Endodermal cell (in vitro differentiated cells): Measurements from ENCODE around the gene MYH9. TPM values are rescaled to one million over a fixed set of nuclear protein-coding genes. Genes with fewer than 3 reads are reported as not detected.

Experiments
- DNase-seq: peaks from one replicate; pipeline ENCODE4 v3.0.0-alpha.2; 2017
- H3K27ac ChIP-seq: 2 replicates; pipeline ENCODE4 v1.5.1; 2013; ENCODE audit warnings: mild to moderate bottlenecking, low read depth, low read length, moderate library complexity
- H3K27me3 ChIP-seq: 2 replicates; pipeline ENCODE4 v1.6.1; 2013; ENCODE audit warnings: mild to moderate bottlenecking, low read length, moderate library complexity; ENCODE audit not compliant: insufficient read depth, control insufficient read depth, poor library complexity, severe bottlenecking
- H3K36me3 ChIP-seq: 2 replicates; pipeline ENCODE4 v1.7.0; 2013; ENCODE audit warnings: mild to moderate bottlenecking, low read length, moderate library complexity; ENCODE audit not compliant: control insufficient read depth, insufficient read depth
- H3K4me1 ChIP-seq: one replicate; pipeline ENCODE4 v1.7.0; 2013; ENCODE audit warnings: low read length; ENCODE audit not compliant: control insufficient read depth, insufficient read depth
- H3K4me3 ChIP-seq: 2 replicates; pipeline ENCODE4 v1.5.1; 2013; ENCODE audit warnings: mild to moderate bottlenecking, low read length, moderate library complexity
- H3K9ac ChIP-seq: 2 replicates; pipeline ENCODE4 v1.6.1; 2013; ENCODE audit warnings: mild to moderate bottlenecking, low read length, moderate library complexity; ENCODE audit not compliant: poor library complexity, severe bottlenecking; ENCODE audit errors: extremely low read depth
- H3K9me3 ChIP-seq: 2 replicates; pipeline ENCODE4 v1.6.1; 2013; ENCODE audit warnings: mild to moderate bottlenecking, low read length, moderate library complexity; ENCODE audit not compliant: control insufficient read depth
- H3K27ac Mint-ChIP-seq: 2 replicates; pipeline ENCODE4 v1.8.0; 2020; ENCODE audit warnings: mixed read lengths
- H3K27me3 Mint-ChIP-seq: 2 replicates; pipeline ENCODE4 v1.8.0; 2021; ENCODE audit warnings: mild to moderate bottlenecking, mixed read lengths; ENCODE audit not compliant: insufficient read depth
- H3K36me3 Mint-ChIP-seq: 2 replicates; pipeline ENCODE4 v1.8.0; 2020; ENCODE audit warnings: low read depth, mixed read lengths
- H3K4me1 Mint-ChIP-seq: 2 replicates; pipeline ENCODE4 v1.8.0; 2020; ENCODE audit warnings: mixed read lengths
- H3K4me3 Mint-ChIP-seq: 2 replicates; pipeline ENCODE4 v1.8.0; 2020; ENCODE audit warnings: mild to moderate bottlenecking, moderate library complexity, mixed read lengths
- H3K9me3 Mint-ChIP-seq: 2 replicates; pipeline ENCODE4 v1.8.0; 2020; ENCODE audit warnings: mild to moderate bottlenecking, mixed read lengths
- CTCF ChIP-seq: fragments of 200-600 bp; sonication (generic); conservative IDR thresholded peaks from 2 replicates; pipeline ENCODE4 v1.5.0; 2021; ENCODE audit warnings: antibody characterized with exemption, mild to moderate bottlenecking
- WGBS, 2 experiments: methylation state at CpG; one replicate each; pipeline versions ENCODE4 v1.1.5 to v1.1.7; 2013; ENCODE audit warnings: missing lambda C conversion rate in 2 of 2, mixed read lengths in 1 of 2; ENCODE audit not compliant: insufficient coverage in 1 of 2, insufficient read length in 1 of 2; 5-methylcytosine and 5-hydroxymethylcytosine counted together
- total RNA-seq, 2 donors: library from RNA; stranded (reverse); fragmentation: NEBNext Ultra II Directional in 1 of 2; extraction: Animal tissue kit (Norgen Biotek cat#: 25700) in 1 of 2; gene quantifications; 2 replicates in 1 of 2; 3 replicates in 1 of 2; pipeline ENCODE4 v1.2.1, GENCODE V29; 2021

The MYH9 gene
- total RNA-seq, 2 donors from 2014 or later = 270 to 288 TPM

- Histone ChIP-seq H3K9ac (no peak overlapping the region), H3K9me3 (no peaks in the 10 kb centered on the region), H3K27me3 (no peaks in the 10 kb centered on the region), H3K27ac (no peak overlapping the region), H3K4me1 (no peaks in the 10 kb centered on the region), H3K4me3 (no peak overlapping the region), H3K36me3 (peaks cover 96% of the 10 kb centered on the region)
- H3K36me3 Mint-ChIP-seq = peaks cover 89% of the 10 kb centered on the region
- H3K9me3 Mint-ChIP-seq = no peaks in the 10 kb centered on the region
- no peak overlapping the region for H3K27ac Mint-ChIP-seq
- H3K4me3 Mint-ChIP-seq = no peak overlapping the region
- no peak for TF ChIP-seq CTCF
- H3K27me3 Mint-ChIP-seq = no peaks in the 10 kb centered on the region
- no peaks in the 10 kb centered on the region for H3K4me1 Mint-ChIP-seq
- 87 to 92% methylated on average over 9 to 14 of the region's 14 CpGs for WGBS, 2 experiments
- DNase-seq = no peak
These were observed 88.5 kb downstream of the MYH9 start for GRCh38 chr22:36299295-36299694.

GRCh38 chr22:36298601-36299000 lies 89.2 kb downstream of the MYH9 start:
- H3K9me3 ChIP-seq = no peaks in the 10 kb centered on the region
- H3K27me3 Mint-ChIP-seq = no peaks in the 10 kb centered on the region
- H3K27ac Mint-ChIP-seq = no peak overlapping the region
- 97% methylated on average over 6 to 13 of the region's 13 CpGs for WGBS, 2 experiments
- no peak overlapping the region for H3K27ac ChIP-seq
- no peak for TF ChIP-seq CTCF
- H3K9me3 Mint-ChIP-seq = no peaks in the 10 kb centered on the region
- peaks cover 89% of the 10 kb centered on the region for H3K36me3 Mint-ChIP-seq
- no peak for DNase-seq
- peaks cover 96% of the 10 kb centered on the region for H3K36me3 ChIP-seq
- no peak overlapping the region for H3K4me3 Mint-ChIP-seq
- H3K27me3 ChIP-seq = no peaks in the 10 kb centered on the region
- H3K9ac ChIP-seq = no peak overlapping the region
- no peaks in the 10 kb centered on the region for H3K4me1 Mint-ChIP-seq
- H3K4me3 ChIP-seq = no peak overlapping the region
- H3K4me1 ChIP-seq = no peaks in the 10 kb centered on the region

GRCh38 chr22:36298118-36298517 lies 89.6 kb downstream of the MYH9 start:
- 91 to 95% methylated on average over 7 to 8 of the region's 8 CpGs for WGBS, 2 experiments
- H3K27ac ChIP-seq = no peak overlapping the region
- no peak overlapping the region for H3K4me3 Mint-ChIP-seq
- H3K9me3 ChIP-seq = no peaks in the 10 kb centered on the region
- no peak overlapping the region for H3K4me3 ChIP-seq
- no peak overlapping the region for H3K27ac Mint-ChIP-seq
- no peak for TF ChIP-seq CTCF
- no peaks in the 10 kb centered on the region for H3K27me3 ChIP-seq
- H3K36me3 ChIP-seq = peaks cover 97% of the 10 kb centered on the region
- H3K9me3 Mint-ChIP-seq = no peaks in the 10 kb centered on the region
- H3K36me3 Mint-ChIP-seq = peaks cover 91% of the 10 kb centered on the region
- H3K4me1 ChIP-seq = no peaks in the 10 kb centered on the region
- no peaks in the 10 kb centered on the region for H3K4me1 Mint-ChIP-seq
- no peak overlapping the region for H3K9ac ChIP-seq
- no peak for DNase-seq
- no peaks in the 10 kb centered on the region for H3K27me3 Mint-ChIP-seq
